ENCODE measurements around the gene NR4A2. TPM values are rescaled to one million over a fixed set of nuclear protein-coding genes. Genes with fewer than 3 reads are reported as not detected.

The NR4A2 gene
- total RNA-seq (2022; extraction: Qiagen RNA extraction; ENCODE audit: low read depth) = 2.4 to 5.6 TPM (median 3.1 TPM) in 5 replicates

GRCh38 chr2:156332534-156333273 is at the start of gene NR4A2:
Gene NR4A2 (minus strand): TSS chr2:156332721. CDS start chr2:156330186, 2,535 bp downstream.

Other genes starting within 250 kb of the NR4A2 start
- 24.9 to 40.6 TPM (median 31.8 TPM) in 5 replicates for gene GPD2, start 103.7 kb upstream of the NR4A2 start, total RNA-seq (2022; extraction: Qiagen RNA extraction; ENCODE audit: low read depth)